Common myeloid progenitor, CD34-positive (primary cell): ENCODE measurements around the gene WAC.

ENCODE experiments used
- CTCF ChIA-PET: fragments of 350-600 bp; sonication (Branson Sonifier 250); formaldehyde crosslinking; loops from one replicate; lab custom pipeline; 2021; ENCODE audit warnings: antibody characterized with exemption; lab: Charles Lee
- POLR2A ChIA-PET: fragments of 350-600 bp; sonication (Branson Sonifier 250); formaldehyde crosslinking; loops from one replicate; lab custom pipeline; 2021; ENCODE audit warnings: antibody characterized with exemption; lab: Charles Lee
- DNase-seq, 3 donors: peaks; one replicate each; pipeline versions ENCODE4 v3.0.0 to v3.0.0-alpha.2; 2013
- H3K27ac ChIP-seq, 2 experiments: 1 replicate in 1 of 2; 2 replicates in 1 of 2; pipeline ENCODE4 v1.7.0; 2013; ENCODE audit warnings: inconsistent platforms in 2 of 2, low read length in 2 of 2, mild to moderate bottlenecking in 2 of 2, low read depth in 1 of 2, moderate library complexity in 1 of 2; ENCODE audit not compliant: severe bottlenecking in 2 of 2, insufficient read depth in 1 of 2, poor library complexity in 1 of 2
- H3K27me3 ChIP-seq, 5 experiments: replicated peaks in 2 of 5; 1 replicate in 3 of 5; 2 replicates in 2 of 5; pipeline versions ENCODE4 v1.6.1 to v1.7.0; 2013; ENCODE audit warnings: low read length in 4 of 5, mild to moderate bottlenecking in 2 of 5, moderate library complexity in 2 of 5, inconsistent platforms in 1 of 5; ENCODE audit not compliant: insufficient read depth in 5 of 5, control insufficient read depth in 4 of 5
- H3K36me3 ChIP-seq, 4 experiments: 1 replicate in 2 of 4; 2 replicates in 2 of 4; pipeline versions ENCODE4 v1.6.1 to v1.7.0; 2013; ENCODE audit warnings: low read length in 3 of 4, control low read depth in 1 of 4, mild to moderate bottlenecking in 1 of 4; ENCODE audit not compliant: control insufficient read depth in 4 of 4, insufficient read depth in 4 of 4
- H3K4me1 ChIP-seq, 4 experiments: 1 replicate in 3 of 4; 2 replicates in 1 of 4; pipeline versions ENCODE4 v1.6.1 to v1.7.1; 2013; ENCODE audit warnings: low read length in 3 of 4, mild to moderate bottlenecking in 3 of 4, control low read depth in 1 of 4, inconsistent platforms in 1 of 4, moderate library complexity in 1 of 4; ENCODE audit not compliant: control insufficient read depth in 4 of 4, insufficient read depth in 4 of 4; ENCODE audit errors: control extremely low read depth in 1 of 4
- H3K4me3 ChIP-seq, 7 experiments: 1 replicate in 4 of 7; 2 replicates in 3 of 7; pipeline versions ENCODE4 v1.5.1 to v1.7.0; 2013; ENCODE audit warnings: mild to moderate bottlenecking in 7 of 7, low read length in 6 of 7, moderate library complexity in 6 of 7, inconsistent platforms in 2 of 7, low read depth in 2 of 7, control low read depth in 1 of 7; ENCODE audit not compliant: insufficient read depth in 4 of 7, control insufficient read depth in 1 of 7; ENCODE audit errors: extremely low read depth in 1 of 7
- H3K9me3 ChIP-seq, 5 experiments: 1 replicate in 4 of 5; 2 replicates in 1 of 5; pipeline versions ENCODE4 v1.6.1 to v1.7.1; 2013; ENCODE audit warnings: low read length in 4 of 5, mild to moderate bottlenecking in 2 of 5, inconsistent platforms in 1 of 5, low read depth in 1 of 5, moderate library complexity in 1 of 5; ENCODE audit not compliant: control insufficient read depth in 4 of 5, insufficient read depth in 2 of 5; ENCODE audit errors: control extremely low read depth in 1 of 5
- WGBS: methylation state at CpG from one replicate; pipeline ENCODE4 v1.1.5; 2013; ENCODE audit not compliant: insufficient coverage; 5-methylcytosine and 5-hydroxymethylcytosine counted together

Gene WAC

DNA sequence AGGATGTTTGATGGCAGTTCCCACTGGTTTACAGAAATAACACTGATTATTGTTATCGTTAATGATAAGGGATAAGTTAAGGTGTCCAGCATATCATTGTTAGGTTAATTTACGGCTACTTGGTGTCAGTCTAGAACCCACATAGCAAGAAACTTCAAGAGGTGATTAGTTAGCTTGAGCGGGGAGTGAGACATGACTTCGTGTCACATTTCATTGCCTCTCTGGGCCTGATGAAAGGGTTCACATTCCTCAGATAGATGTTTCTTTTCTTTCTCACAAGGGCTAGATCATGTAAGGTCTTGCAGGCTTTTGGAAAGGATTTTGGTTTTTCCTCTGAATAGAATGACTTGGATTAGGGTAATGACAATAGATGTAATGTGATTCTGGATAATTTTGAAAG lies 26.7 kb downstream of the WAC start:
- peaks cover 35 to 61% (median 38%) of the 10 kb centered on the region in 4 experiments for H3K36me3 ChIP-seq
- CTCF ChIA-PET, result interaction anchor here (1.4 to 4.6 kb wide), 3 partner anchors 9 to 14 kb away, joined by 4 to 21 read pairs (median 7); no protein-coding TSS in a partner anchor
- H3K4me3 ChIP-seq, result no peak overlapping the region
- H3K27ac ChIP-seq, result no peak overlapping the region
- WGBS, result 86% methylated on average over 4 of the region's 4 CpGs
- no peaks in the 10 kb centered on the region for H3K27me3 ChIP-seq
- DNase-seq, result no peak
- POLR2A ChIA-PET, result no interaction called here
- H3K9me3 ChIP-seq, result no peaks in the 10 kb centered on the region
- H3K4me1 ChIP-seq, result peaks cover 7 to 23% (median 10%) of the 10 kb centered on the region in 4 experiments

DNA sequence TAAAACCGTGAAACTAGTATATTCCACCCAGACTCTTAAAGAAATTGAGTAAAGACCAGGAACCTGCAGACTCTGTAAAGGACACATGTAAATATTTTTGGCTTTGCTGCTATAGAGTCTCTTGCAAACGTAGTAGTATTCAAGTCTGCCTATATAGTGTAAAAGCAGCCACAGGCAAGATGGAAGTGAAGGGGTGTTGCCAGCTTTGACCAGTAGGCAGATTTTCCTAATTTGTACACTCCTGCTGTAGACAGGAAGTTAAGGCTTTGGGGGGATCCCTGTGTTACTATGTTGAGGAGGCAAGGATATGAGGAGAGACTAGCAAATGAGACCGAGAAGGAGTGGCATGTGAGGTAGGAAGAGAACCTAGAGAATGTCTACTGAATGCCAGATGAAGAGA lies 27.7 kb downstream of the WAC start:
- Histone ChIP-seq H3K36me3 (peaks cover 27 to 61% (median 34%) of the 10 kb centered on the region in 4 experiments), H3K4me1 (peaks cover 7 to 26% (median 10%) of the 10 kb centered on the region in 4 experiments), H3K27me3 (no peaks in the 10 kb centered on the region), H3K9me3 (no peaks in the 10 kb centered on the region), H3K27ac (no peak overlapping the region), H3K4me3 (no peak overlapping the region)
- POLR2A ChIA-PET, result no interaction called here
- DNase-seq, result no peak
- WGBS, result 100% methylated on average over 3 of the region's 3 CpGs
- CTCF ChIA-PET, result interaction anchor here (1.5 kb wide), 1 partner anchor 15 kb away, joined by 4 read pairs; no protein-coding TSS in a partner anchor

DNA sequence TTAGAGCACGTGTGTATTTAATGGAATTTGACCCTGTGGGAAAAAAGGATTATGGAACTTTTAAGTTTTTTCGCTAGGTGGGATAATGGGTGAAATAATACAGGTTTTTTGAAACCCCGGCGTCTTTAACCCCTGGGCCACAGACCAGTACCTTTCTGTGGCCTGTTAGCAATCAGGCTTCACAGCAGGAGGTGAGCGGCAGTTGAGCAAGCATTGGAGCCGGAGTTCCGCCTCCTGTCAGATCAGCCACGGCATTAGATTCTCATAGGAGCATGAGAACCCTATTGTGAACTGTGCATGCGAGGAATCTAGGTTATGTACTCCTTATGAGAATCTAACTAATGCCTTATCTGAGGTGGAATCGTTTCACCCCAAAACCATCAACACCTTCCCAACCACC lies 28.6 kb downstream of the WAC start:
- DNase-seq, result no peak
- Histone ChIP-seq H3K9me3 (no peaks in the 10 kb centered on the region), H3K27me3 (no peaks in the 10 kb centered on the region), H3K4me1 (peaks cover 7 to 30% (median 10%) of the 10 kb centered on the region in 4 experiments), H3K4me3 (no peak overlapping the region), H3K27ac (no peak overlapping the region), H3K36me3 (peaks cover 24 to 62% (median 31%) of the 10 kb centered on the region in 4 experiments)
- POLR2A ChIA-PET, result no interaction called here
- WGBS, result 96% methylated on average over 8 of the region's 10 CpGs
- CTCF ChIA-PET, result interaction anchor here (0.7 to 1.5 kb wide), 2 partner anchors 16 to 20 kb away, joined by 4 read pairs; no protein-coding TSS in a partner anchor

GRCh38 chr10:28564905-28565304 lies 32.0 kb downstream of the WAC start:
- H3K36me3 ChIP-seq, result peaks cover 18 to 67% (median 27%) of the 10 kb centered on the region in 4 experiments

GRCh38 chr10:28566458-28567015 lies 33.6 kb downstream of the WAC start:
- no CpG with 5 or more reads among the region's 1 CpG for WGBS
- DNase-seq, result no peak
- Histone ChIP-seq H3K4me3 (no peak overlapping the region), H3K27ac (no peak overlapping the region), H3K27me3 (no peaks in the 10 kb centered on the region), H3K4me1 (peaks cover 0 to 19% (median 0%) of the 10 kb centered on the region in 4 experiments), H3K36me3 (peaks cover 14 to 62% (median 23%) of the 10 kb centered on the region in 4 experiments), H3K9me3 (no peaks in the 10 kb centered on the region)
- CTCF ChIA-PET, result interaction anchor here (0.9 to 2.5 kb wide), 3 partner anchors 8 to 12 kb away, joined by 3 to 5 read pairs (median 4); no protein-coding TSS in a partner anchor
- POLR2A ChIA-PET, result no interaction called here

More at GRCh38 chr10:28564905-28565304, 32.0 kb downstream of the WAC start:
- Histone ChIP-seq H3K27me3 (no peaks in the 10 kb centered on the region), H3K4me3 (peak overlapping the region in 1 of 7 experiments; percentile 28), H3K27ac (no peak overlapping the region), H3K9me3 (no peaks in the 10 kb centered on the region), H3K4me1 (peaks cover 0 to 19% (median 0%) of the 10 kb centered on the region in 4 experiments)
- ChIA-PET POLR2A (no interaction called here), CTCF (interaction anchor here (1.4 to 2.1 kb wide), 3 partner anchors 10 to 26 kb away, joined by 3 to 9 read pairs (median 4); no protein-coding TSS in a partner anchor)
- peak in 2 of 3 donors; percentile 37 to 40 for DNase-seq
- WGBS, result 6% methylated on average over 3 of the region's 6 CpGs

DNA sequence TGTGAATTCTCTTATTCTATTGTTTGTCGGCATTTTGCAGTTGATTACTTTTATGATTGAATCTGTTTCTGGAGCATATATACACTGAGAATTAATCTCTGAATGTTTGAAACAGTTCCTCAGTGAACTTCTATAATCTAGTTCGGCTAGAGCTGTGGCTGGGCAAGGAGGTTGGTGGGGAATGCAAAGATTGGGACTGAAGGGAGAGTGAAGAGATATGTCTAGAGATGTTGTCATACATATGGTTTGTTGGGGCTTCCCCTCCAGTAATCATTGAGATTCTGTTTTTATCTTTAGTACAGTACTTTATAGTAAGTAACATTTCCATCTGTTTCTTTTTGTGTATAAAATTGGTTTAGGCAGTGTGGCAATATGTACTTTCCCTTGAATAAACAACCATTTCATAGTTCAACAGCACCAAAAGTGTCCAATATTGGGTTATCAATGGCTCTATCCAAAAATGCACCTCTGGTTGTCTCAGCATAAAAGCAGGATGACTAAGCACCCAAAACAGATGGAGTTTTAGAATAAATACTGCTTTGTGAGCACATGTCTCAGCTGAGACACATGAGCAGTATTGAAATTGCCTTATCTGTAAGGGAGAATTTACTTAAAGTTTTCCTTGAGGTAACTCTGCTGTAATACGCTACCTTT lies 36.7 kb downstream of the WAC start:
- 100% methylated on average over 1 of the region's 3 CpGs for WGBS
- peak in 1 of 3 donors; percentile 18 for DNase-seq

More for the DNA sequence above, 36.7 kb downstream of the WAC start:
- POLR2A ChIA-PET, result no interaction called here
- Histone ChIP-seq H3K9me3 (no peaks in the 10 kb centered on the region), H3K4me1 (peaks cover 0 to 10% (median 0%) of the 10 kb centered on the region in 4 experiments), H3K36me3 (peaks cover 10 to 56% (median 22%) of the 10 kb centered on the region in 4 experiments), H3K4me3 (no peak overlapping the region), H3K27ac (no peak overlapping the region), H3K27me3 (no peaks in the 10 kb centered on the region)
- CTCF ChIA-PET, result no interaction called here
